ENCODE results near the gene LRRC7. TPM values are rescaled to one million over a fixed set of nuclear protein-coding genes. Genes with fewer than 3 reads are reported as not detected.

LRRC7 gene
- total RNA-seq, 2 experiments from 2014 or later: not detected

- ChIA-PET POLR2A (no interaction called here), CTCF (no interaction called here)
- Mint-ChIP-seq H3K4me1 (ENCODE audit: low read depth) (no peaks in the 10 kb centered on the region), H3K27ac (no peak overlapping the region), H3K9me3 (no peaks in the 10 kb centered on the region), H3K27me3 (no peaks in the 10 kb centered on the region), H3K36me3 (no peaks in the 10 kb centered on the region), H3K4me3 (no peak overlapping the region)
- intact Hi-C loops (cut with micrococcal nuclease): no loop called here
- no peak for DNase-seq
Measured at GRCh38 chr1:69613414-69613813, 45.7 kb downstream of the LRRC7 start.

GRCh38 chr1:69638673-69639072 is 71.0 kb downstream of the LRRC7 start:
- DNase-seq: no peak
- Mint-ChIP-seq H3K27ac (no peak overlapping the region), H3K27me3 (no peaks in the 10 kb centered on the region), H3K36me3 (no peaks in the 10 kb centered on the region), H3K9me3 (peaks cover 7% of the 10 kb centered on the region), H3K4me1 (ENCODE audit: low read depth) (no peaks in the 10 kb centered on the region), H3K4me3 (no peak overlapping the region)
- ChIA-PET CTCF (no interaction called here), POLR2A (no interaction called here)
- intact Hi-C loops (cut with micrococcal nuclease): no loop called here

GRCh38 chr1:69639159-69639558 is 71.4 kb downstream of the LRRC7 start:
- no peaks in the 10 kb centered on the region for H3K4me1 Mint-ChIP-seq (ENCODE audit: low read depth)
- H3K27ac Mint-ChIP-seq: no peak overlapping the region
- H3K4me3 Mint-ChIP-seq: no peak overlapping the region
- H3K27me3 Mint-ChIP-seq: no peaks in the 10 kb centered on the region
- intact Hi-C loops (cut with micrococcal nuclease): no loop called here
- DNase-seq: no peak
- H3K9me3 Mint-ChIP-seq: peaks cover 7% of the 10 kb centered on the region
- ChIA-PET CTCF (no interaction called here), POLR2A (no interaction called here)
- H3K36me3 Mint-ChIP-seq: no peaks in the 10 kb centered on the region

- Mint-ChIP-seq H3K36me3 (no peaks in the 10 kb centered on the region), H3K27me3 (no peaks in the 10 kb centered on the region), H3K4me3 (no peak overlapping the region), H3K27ac (no peak overlapping the region), H3K9me3 (no peaks in the 10 kb centered on the region), H3K4me1 (ENCODE audit: low read depth) (no peaks in the 10 kb centered on the region)
- ChIA-PET CTCF (no interaction called here), POLR2A (no interaction called here)
- DNase-seq: no peak
- intact Hi-C loops (cut with micrococcal nuclease): no loop called here
Measured at GRCh38 chr1:69643266-69643665, 75.5 kb downstream of the LRRC7 start.

GRCh38 chr1:69645477-69645876 is 77.8 kb downstream of the LRRC7 start:
- intact Hi-C loops (cut with micrococcal nuclease): no loop called here
- ChIA-PET POLR2A (no interaction called here), CTCF (no interaction called here)
- H3K27me3 Mint-ChIP-seq: no peaks in the 10 kb centered on the region
- H3K27ac Mint-ChIP-seq: no peak overlapping the region
- peaks cover 7% of the 10 kb centered on the region for H3K9me3 Mint-ChIP-seq
- no peak for DNase-seq
- no peak overlapping the region for H3K4me3 Mint-ChIP-seq
- no peaks in the 10 kb centered on the region for H3K4me1 Mint-ChIP-seq (ENCODE audit: low read depth)
- no peaks in the 10 kb centered on the region for H3K36me3 Mint-ChIP-seq

- ChIA-PET CTCF (no interaction called here), POLR2A (no interaction called here)
- Mint-ChIP-seq H3K27ac (no peak overlapping the region), H3K9me3 (peaks cover 7% of the 10 kb centered on the region), H3K27me3 (no peaks in the 10 kb centered on the region), H3K4me1 (ENCODE audit: low read depth) (no peaks in the 10 kb centered on the region), H3K4me3 (no peak overlapping the region), H3K36me3 (no peaks in the 10 kb centered on the region)
- intact Hi-C loops (cut with micrococcal nuclease): no loop called here
- DNase-seq: no peak
Measured at GRCh38 chr1:69648486-69648885, 80.8 kb downstream of the LRRC7 start.

- no peak overlapping the region for H3K4me3 Mint-ChIP-seq
- POLR2A ChIA-PET: no interaction called here
- no peak for DNase-seq
- CTCF ChIA-PET: no interaction called here
- H3K36me3 Mint-ChIP-seq: no peaks in the 10 kb centered on the region
- no peaks in the 10 kb centered on the region for H3K4me1 Mint-ChIP-seq (ENCODE audit: low read depth)
- H3K27ac Mint-ChIP-seq: no peak overlapping the region
- intact Hi-C loops (cut with micrococcal nuclease): no loop called here
- H3K9me3 Mint-ChIP-seq: peaks cover 10% of the 10 kb centered on the region
- no peaks in the 10 kb centered on the region for H3K27me3 Mint-ChIP-seq
Measured at GRCh38 chr1:69649383-69649990, 81.8 kb downstream of the LRRC7 start.

- no peak overlapping the region for H3K27ac Mint-ChIP-seq
Measured at GRCh38 chr1:69650779-69651178, 83.1 kb downstream of the LRRC7 start.

GRCh38 chr1:69651656-69652055 is 83.9 kb downstream of the LRRC7 start:
- no peak overlapping the region for H3K27ac Mint-ChIP-seq
- CTCF ChIA-PET: no interaction called here
- intact Hi-C loops (cut with micrococcal nuclease): no loop called here
- H3K36me3 Mint-ChIP-seq: no peaks in the 10 kb centered on the region
- POLR2A ChIA-PET: no interaction called here
- DNase-seq: no peak
- H3K27me3 Mint-ChIP-seq: no peaks in the 10 kb centered on the region
- peaks cover 10% of the 10 kb centered on the region for H3K9me3 Mint-ChIP-seq
- H3K4me1 Mint-ChIP-seq (ENCODE audit: low read depth): no peaks in the 10 kb centered on the region
- no peak overlapping the region for H3K4me3 Mint-ChIP-seq

More at GRCh38 chr1:69650779-69651178, 83.1 kb downstream of the LRRC7 start:
- no peaks in the 10 kb centered on the region for H3K4me1 Mint-ChIP-seq (ENCODE audit: low read depth)
- CTCF ChIA-PET: no interaction called here
- DNase-seq: no peak
- H3K27me3 Mint-ChIP-seq: no peaks in the 10 kb centered on the region
- no peaks in the 10 kb centered on the region for H3K36me3 Mint-ChIP-seq
- H3K4me3 Mint-ChIP-seq: no peak overlapping the region
- H3K9me3 Mint-ChIP-seq: peaks cover 10% of the 10 kb centered on the region
- intact Hi-C loops (cut with micrococcal nuclease): no loop called here
- POLR2A ChIA-PET: no interaction called here

GRCh38 chr1:69657971-69658370 is 90.2 kb downstream of the LRRC7 start:
- peaks cover 5% of the 10 kb centered on the region for H3K9me3 Mint-ChIP-seq
- H3K36me3 Mint-ChIP-seq: no peaks in the 10 kb centered on the region
- H3K4me1 Mint-ChIP-seq (ENCODE audit: low read depth): no peaks in the 10 kb centered on the region
- POLR2A ChIA-PET: no interaction called here
- no peak overlapping the region for H3K27ac Mint-ChIP-seq
- no peaks in the 10 kb centered on the region for H3K27me3 Mint-ChIP-seq
- CTCF ChIA-PET: no interaction called here
- DNase-seq: no peak
- intact Hi-C loops (cut with micrococcal nuclease): no loop called here
- no peak overlapping the region for H3K4me3 Mint-ChIP-seq

GRCh38 chr1:69661686-69662085 is 94.0 kb downstream of the LRRC7 start:
- CTCF ChIA-PET: no interaction called here
- Mint-ChIP-seq H3K36me3 (no peaks in the 10 kb centered on the region), H3K9me3 (peaks cover 19% of the 10 kb centered on the region), H3K27ac (no peak overlapping the region), H3K4me3 (no peak overlapping the region), H3K27me3 (no peaks in the 10 kb centered on the region), H3K4me1 (ENCODE audit: low read depth) (no peaks in the 10 kb centered on the region)
- no peak for DNase-seq
- POLR2A ChIA-PET: no interaction called here
- intact Hi-C loops (cut with micrococcal nuclease): no loop called here

- H3K4me1 Mint-ChIP-seq (ENCODE audit: low read depth): no peaks in the 10 kb centered on the region
- H3K9me3 Mint-ChIP-seq: peaks cover 19% of the 10 kb centered on the region
- ChIA-PET CTCF (no interaction called here), POLR2A (no interaction called here)
- H3K36me3 Mint-ChIP-seq: no peaks in the 10 kb centered on the region
- H3K27me3 Mint-ChIP-seq: no peaks in the 10 kb centered on the region
- H3K27ac Mint-ChIP-seq: no peak overlapping the region
- no peak for DNase-seq
- intact Hi-C loops (cut with micrococcal nuclease): no loop called here
- H3K4me3 Mint-ChIP-seq: no peak overlapping the region
Measured at GRCh38 chr1:69662321-69662720, 94.6 kb downstream of the LRRC7 start.

GRCh38 chr1:69671363-69672010 is 103.8 kb downstream of the LRRC7 start:
- no peak overlapping the region for H3K27ac Mint-ChIP-seq
- H3K36me3 Mint-ChIP-seq: no peaks in the 10 kb centered on the region
- DNase-seq: no peak
- POLR2A ChIA-PET: no interaction called here
- H3K4me1 Mint-ChIP-seq (ENCODE audit: low read depth): no peaks in the 10 kb centered on the region
- CTCF ChIA-PET: no interaction called here
- H3K27me3 Mint-ChIP-seq: no peaks in the 10 kb centered on the region
- intact Hi-C loops (cut with micrococcal nuclease): no loop called here
- H3K9me3 Mint-ChIP-seq: peaks cover 11% of the 10 kb centered on the region
- no peak overlapping the region for H3K4me3 Mint-ChIP-seq

Measured in activated CD4-positive, alpha-beta memory T cell treated with anti-CD3 and anti-CD28 coated beads for 36 hours (primary cell).